A673 (cell line): ENCODE data around the gene AFF2. TPM values are rescaled to one million over a fixed set of nuclear protein-coding genes. Genes with fewer than 3 reads are reported as not detected.

Experiments used
- BruUV-seq: library from RNA; stranded (reverse); fragments of 400-500 nt; replicated peaks from 2 replicates; lab custom pipeline; 2021; lab: Mats Ljungman, UMichigan
- CTCF ChIA-PET: fragments of 300-600 bp; sonication (Branson Sonifier 250); formaldehyde crosslinking; loops from one replicate; lab custom pipeline; 2022; ENCODE audit warnings: antibody characterized with exemption; lab: Charles Lee
- POLR2A ChIA-PET: fragments of 300-600 bp; sonication (Branson Sonifier 250); formaldehyde crosslinking; loops from one replicate; lab custom pipeline; 2022; ENCODE audit warnings: antibody characterized with exemption; ENCODE audit not compliant: low non-redundant PET; lab: Charles Lee
- DNase-seq: peaks from one replicate; pipeline ENCODE4 v3.0.0-alpha.2; 2015; ENCODE audit warnings: low spot score
- H3K27ac ChIP-seq: fragments of 200-600 bp; sonication (generic); 2 replicates; pipeline ENCODE4 v1.5.1; 2016; ENCODE audit warnings: mixed run types, low read depth, mild to moderate bottlenecking, mixed read lengths, antibody characterized with exemption, low read length; ENCODE audit not compliant: poor library complexity, severe bottlenecking
- H3K27me3 ChIP-seq: fragments of 200-600 bp; sonication (generic); replicated peaks from 2 replicates; pipeline ENCODE4 v1.6.1; 2017; ENCODE audit warnings: mixed run types, low read depth, mild to moderate bottlenecking, mixed read lengths, antibody characterized with exemption, low read length; ENCODE audit not compliant: insufficient read depth, poor library complexity
- H3K36me3 ChIP-seq: fragments of 200-600 bp; sonication (generic); 2 replicates; pipeline ENCODE4 v1.6.1; 2016; ENCODE audit warnings: mixed run types, mild to moderate bottlenecking, mixed read lengths, antibody characterized with exemption, low read length; ENCODE audit not compliant: insufficient read depth, poor library complexity, severe bottlenecking
- H3K4me1 ChIP-seq: fragments of 200-600 bp; sonication (generic); 2 replicates; pipeline ENCODE4 v1.6.1; 2017; ENCODE audit warnings: mixed run types, mild to moderate bottlenecking, mixed read lengths, antibody characterized with exemption, low read length; ENCODE audit not compliant: insufficient read depth, poor library complexity, severe bottlenecking
- H3K4me3 ChIP-seq: fragments of 200-600 bp; sonication (generic); 2 replicates; pipeline ENCODE4 v1.5.1; 2016; ENCODE audit warnings: low read depth, mixed run types, mild to moderate bottlenecking, mixed read lengths, low read length; ENCODE audit not compliant: poor library complexity, severe bottlenecking
- H3K9me3 ChIP-seq: fragments of 200-600 bp; sonication (generic); 2 replicates; pipeline ENCODE4 v1.6.1; 2016; ENCODE audit warnings: mixed run types, low read depth, mild to moderate bottlenecking, mixed read lengths, antibody characterized with exemption, low read length; ENCODE audit not compliant: poor library complexity, severe bottlenecking
- CTCF ChIP-seq: fragments of 300-800, 200-600 bp; sonication (generic); conservative IDR thresholded peaks from 2 replicates; pipeline ENCODE4 v1.5.1; 2017; ENCODE audit warnings: low read depth, mild to moderate bottlenecking, antibody characterized with exemption, low read length, moderate library complexity, mixed read lengths
- EZH2 ChIP-seq: fragments of 200-600 bp; sonication (generic); IDR thresholded peaks from 2 replicates; pipeline ENCODE4 v1.6.1; 2017; ENCODE audit warnings: borderline replicate concordance, low read depth, mild to moderate bottlenecking, mixed read lengths, antibody characterized with exemption, low read length; ENCODE audit not compliant: poor library complexity, severe bottlenecking
- intact Hi-C: fragments of 100-400 bp; cut with micrococcal nuclease; formaldehyde crosslinking; loops from one replicate; pipeline ENCODE4 v1.10.0; 2022; ENCODE audit not compliant: unreplicated experiment
- total RNA-seq: library from RNA; stranded (reverse); gene quantifications from 2 replicates; pipeline ENCODE4 v1.2.3, GENCODE V29; 2021

Gene AFF2
- total RNA-seq, 1 experiment from 2014 or later, result not detected

- H3K36me3 ChIP-seq, result no peaks in the 10 kb centered on the region
- H3K4me1 ChIP-seq, result no peaks in the 10 kb centered on the region
Measured at GRCh38 chrX:148788449-148788848, 288.0 kb downstream of the AFF2 start.

GRCh38 chrX:148794350-148794749, 293.9 kb downstream of the AFF2 start:
- Histone ChIP-seq H3K4me3 (no peak overlapping the region), H3K27ac (no peak overlapping the region), H3K27me3 (no peaks in the 10 kb centered on the region), H3K9me3 (no peaks in the 10 kb centered on the region), H3K36me3 (no peaks in the 10 kb centered on the region), H3K4me1 (no peaks in the 10 kb centered on the region)
- intact Hi-C loops, result no loop called here
- ChIA-PET POLR2A (no interaction called here), CTCF (no interaction called here)
- no peak for DNase-seq
- BruUV-seq, result no TSS peak
- TF ChIP-seq EZH2, result no peak
- TF ChIP-seq CTCF, result no peak

More at GRCh38 chrX:148788449-148788848, 288.0 kb downstream of the AFF2 start:
- no peak overlapping the region for H3K27ac ChIP-seq
- H3K4me3 ChIP-seq, result no peak overlapping the region
- no peak for DNase-seq
- H3K9me3 ChIP-seq, result no peaks in the 10 kb centered on the region
- POLR2A ChIA-PET, result no interaction called here
- BruUV-seq, result no TSS peak
- intact Hi-C loops, result no loop called here
- TF ChIP-seq CTCF, result no peak
- TF ChIP-seq EZH2, result no peak
- CTCF ChIA-PET, result no interaction called here
- no peaks in the 10 kb centered on the region for H3K27me3 ChIP-seq

- H3K4me3 ChIP-seq, result no peak overlapping the region
- no TSS peak for BruUV-seq
- H3K9me3 ChIP-seq, result no peaks in the 10 kb centered on the region
- ChIA-PET POLR2A (no interaction called here), CTCF (no interaction called here)
- TF ChIP-seq CTCF, result no peak
- no peak for TF ChIP-seq EZH2
- no peaks in the 10 kb centered on the region for H3K4me1 ChIP-seq
- H3K27me3 ChIP-seq, result no peaks in the 10 kb centered on the region
- no peak for DNase-seq
- H3K36me3 ChIP-seq, result no peaks in the 10 kb centered on the region
- intact Hi-C loops, result no loop called here
- no peak overlapping the region for H3K27ac ChIP-seq
Measured at GRCh38 chrX:148804579-148805355, 304.4 kb downstream of the AFF2 start.
